ENCODE results near the gene MC2R. TPM values are rescaled to one million over a fixed set of nuclear protein-coding genes. Genes with fewer than 3 reads are reported as not detected.

MC2R gene
- not detected in 2 replicates for total RNA-seq (2012; rRNA removed)
- not detected in 2 replicates for polyA plus RNA-seq (2012; rRNA removed)
- not detected in 2 replicates for polyA plus RNA-seq (2012; cell fraction: cytosol; rRNA removed)
- polyA plus RNA-seq (2012; cell fraction: nucleus; rRNA removed; ENCODE audit: low replicate concordance): not detected in 2 replicates
- Bru-seq, nascent RNA: not detected
- not detected for BruChase-seq, experiment 1, labeled RNA remaining after a 6-hour chase
- not detected for BruChase-seq, experiment 2, labeled RNA remaining after a 2-hour chase
- long read RNA-seq: 0 reads

DNA sequence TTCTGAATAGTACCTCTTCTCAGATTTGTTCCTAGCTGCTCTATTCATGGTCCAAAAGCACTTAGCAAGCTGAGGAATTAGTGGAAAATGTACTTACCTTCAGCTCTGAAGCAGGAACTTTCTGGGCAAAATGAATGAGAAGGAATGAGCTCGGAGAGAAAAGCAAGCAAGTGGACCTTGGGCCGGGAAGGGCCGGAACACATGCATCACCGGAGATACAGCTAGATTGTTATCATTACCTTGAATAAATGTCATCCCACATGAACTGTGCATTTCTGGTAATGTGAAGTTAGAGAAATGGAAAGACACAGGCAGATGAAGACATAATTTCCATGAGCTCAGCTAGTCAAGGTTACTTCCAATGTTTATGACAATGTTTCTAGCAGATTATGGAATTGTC, at the start of gene MC2R:
Gene MC2R, minus strand, starts transcription at position 146 of the 400 bp plus-strand sequence. CDS start 30,018 bp downstream, outside the sequence.
- POLR2A ChIA-PET (ENCODE audit: unreplicated experiment): no interaction called here
- CTCF ChIA-PET: no interaction called here
- Histone ChIP-seq H3K4me1 (ENCODE audit: control insufficient read depth, insufficient read depth, low read length) (no peaks in the 10 kb centered on the region), H2AFZ (replicated peaks; ENCODE audit: low read length, poor library complexity) (no peak within 1 kb of the TSS), H3K4me2 (ENCODE audit: low read depth, low read length) (no peak within 1 kb of the TSS), H3K27ac (ENCODE audit: insufficient read depth, low read length) (no peak within 1 kb of the TSS), H3K27me3 (ENCODE audit: control insufficient read depth, insufficient read depth, low read length) (no peaks in the 10 kb centered on the region), H3K36me3 (ENCODE audit: control insufficient read depth, insufficient read depth, low read length) (no peaks in the 10 kb centered on the region), H3K9ac (ENCODE audit: low read depth, low read length) (no peak within 1 kb of the TSS), H4K20me1 (ENCODE audit: insufficient read depth, low read length) (no peaks in the 10 kb centered on the region), H2BK15ac (ENCODE audit: low read depth, low read length) (no peak within 1 kb of the TSS), H4K8ac (ENCODE audit: low read depth in 2 of 2, low read length in 2 of 2) (no peak within 1 kb of the TSS), H2AK5ac (ENCODE audit: low read depth, low read length) (no peak within 1 kb of the TSS), H2AK9ac (replicated peaks; ENCODE audit: low read depth, low read length, poor library complexity) (no peak within 1 kb of the TSS), H3K9me1 (ENCODE audit: insufficient read depth, low read length) (no peaks in the 10 kb centered on the region), H3K23ac (ENCODE audit: low read depth, low read length) (no peak within 1 kb of the TSS), H3K18ac (ENCODE audit: low read depth, low read length) (no peak within 1 kb of the TSS), H3K4me3 (ENCODE audit: insufficient read depth, low read depth, low read length) (no peak within 1 kb of the TSS), H3K4ac (ENCODE audit: low read depth, low read length) (no peak within 1 kb of the TSS), H3K79me1 (ENCODE audit: low read depth in 1 of 2, low read length in 2 of 2) (no peaks in the 10 kb centered on the region), H2BK20ac (ENCODE audit: low read depth, low read length) (no peak within 1 kb of the TSS), H3K9me3 (ENCODE audit: control insufficient read depth, insufficient read depth, low read length) (peaks cover 27% of the 10 kb centered on the region), H2BK120ac (ENCODE audit: low read depth, low read length) (no peak within 1 kb of the TSS), H4K5ac (ENCODE audit: low read depth, low read length) (no peak within 1 kb of the TSS), H3K14ac (replicated peaks; ENCODE audit: low read depth, low read length) (no peak within 1 kb of the TSS), H3K56ac (ENCODE audit: extremely low read depth, insufficient read depth, low read length) (no peak within 1 kb of the TSS), H4K91ac (ENCODE audit: insufficient read depth, low read depth, low read length) (no peak within 1 kb of the TSS), H2BK5ac (ENCODE audit: low read depth, low read length, poor library complexity, severe bottlenecking) (no peak within 1 kb of the TSS)
- intact Hi-C loops (cut with micrococcal nuclease) (no loop called here), in situ Hi-C loops (cut with MboI; ENCODE audit: low sequenced_read_pairs) (no loop called here), dilution Hi-C loops (cut with HindIII; ENCODE audit: low sequenced_read_pairs, unreplicated experiment) (no loop called here)
- WGBS, 2 experiments (ENCODE audit: extremely low coverage in 2 of 2, insufficient read length in 1 of 2): no CpG with 5 or more reads among the region's 4 CpGs
- DNase-seq (no peak), ATAC-seq (ENCODE audit: low read depth) (no peak)
- TF ChIP-seq RAD21 (IDR thresholded peaks at IDR 0.05; ENCODE audit: low read length) (no peak), CHD1 (IDR thresholded peaks at IDR 0.05; ENCODE audit: low read depth, low read length) (no peak), RCOR1 (IDR thresholded peaks at IDR 0.05; ENCODE audit: insufficient replicate concordance, low read length) (no peak), POLR2A (IDR thresholded peaks at IDR 0.05; ENCODE audit: low read depth, low read length) (no peak), BHLHE40 (IDR thresholded peaks at IDR 0.05; ENCODE audit: low read depth, low read length) (no peak), MXI1 (IDR thresholded peaks at IDR 0.05; ENCODE audit: borderline replicate concordance, low read depth, low read length) (no peak), MAZ (IDR thresholded peaks at IDR 0.05; ENCODE audit: borderline replicate concordance, low read depth, low read length) (no peak)
- TF ChIP-seq, protein P1, sequence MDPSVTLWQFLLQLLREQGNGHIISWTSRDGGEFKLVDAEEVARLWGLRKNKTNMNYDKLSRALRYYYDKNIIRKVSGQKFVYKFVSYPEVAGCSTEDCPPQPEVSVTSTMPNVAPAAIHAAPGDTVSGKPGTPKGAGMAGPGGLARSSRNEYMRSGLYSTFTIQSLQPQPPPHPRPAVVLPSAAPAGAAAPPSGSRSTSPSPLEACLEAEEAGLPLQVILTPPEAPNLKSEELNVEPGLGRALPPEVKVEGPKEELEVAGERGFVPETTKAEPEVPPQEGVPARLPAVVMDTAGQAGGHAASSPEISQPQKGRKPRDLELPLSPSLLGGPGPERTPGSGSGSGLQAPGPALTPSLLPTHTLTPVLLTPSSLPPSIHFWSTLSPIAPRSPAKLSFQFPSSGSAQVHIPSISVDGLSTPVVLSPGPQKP (IDR thresholded peaks at IDR 0.05; ENCODE audit: borderline replicate concordance, low read depth, low read length): no peak
- TF ChIP-seq, protein P2, sequence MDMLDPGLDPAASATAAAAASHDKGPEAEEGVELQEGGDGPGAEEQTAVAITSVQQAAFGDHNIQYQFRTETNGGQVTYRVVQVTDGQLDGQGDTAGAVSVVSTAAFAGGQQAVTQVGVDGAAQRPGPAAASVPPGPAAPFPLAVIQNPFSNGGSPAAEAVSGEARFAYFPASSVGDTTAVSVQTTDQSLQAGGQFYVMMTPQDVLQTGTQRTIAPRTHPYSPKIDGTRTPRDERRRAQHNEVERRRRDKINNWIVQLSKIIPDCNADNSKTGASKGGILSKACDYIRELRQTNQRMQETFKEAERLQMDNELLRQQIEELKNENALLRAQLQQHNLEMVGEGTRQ (IDR thresholded peaks at IDR 0.05; ENCODE audit: low read depth, low read length): no peak
- TF ChIP-seq, protein P3, sequence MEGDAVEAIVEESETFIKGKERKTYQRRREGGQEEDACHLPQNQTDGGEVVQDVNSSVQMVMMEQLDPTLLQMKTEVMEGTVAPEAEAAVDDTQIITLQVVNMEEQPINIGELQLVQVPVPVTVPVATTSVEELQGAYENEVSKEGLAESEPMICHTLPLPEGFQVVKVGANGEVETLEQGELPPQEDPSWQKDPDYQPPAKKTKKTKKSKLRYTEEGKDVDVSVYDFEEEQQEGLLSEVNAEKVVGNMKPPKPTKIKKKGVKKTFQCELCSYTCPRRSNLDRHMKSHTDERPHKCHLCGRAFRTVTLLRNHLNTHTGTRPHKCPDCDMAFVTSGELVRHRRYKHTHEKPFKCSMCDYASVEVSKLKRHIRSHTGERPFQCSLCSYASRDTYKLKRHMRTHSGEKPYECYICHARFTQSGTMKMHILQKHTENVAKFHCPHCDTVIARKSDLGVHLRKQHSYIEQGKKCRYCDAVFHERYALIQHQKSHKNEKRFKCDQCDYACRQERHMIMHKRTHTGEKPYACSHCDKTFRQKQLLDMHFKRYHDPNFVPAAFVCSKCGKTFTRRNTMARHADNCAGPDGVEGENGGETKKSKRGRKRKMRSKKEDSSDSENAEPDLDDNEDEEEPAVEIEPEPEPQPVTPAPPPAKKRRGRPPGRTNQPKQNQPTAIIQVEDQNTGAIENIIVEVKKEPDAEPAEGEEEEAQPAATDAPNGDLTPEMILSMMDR (conservative IDR thresholded peaks at IDR 0.05; ENCODE audit: low read depth, low read length): no peak
- no TSS peak for BruUV-seq (replicated peaks)

Measured in IMR-90 (cell line).